H1 (cell line): ENCODE measurements around the gene NR4A2. TPM values are rescaled to one million over a fixed set of nuclear protein-coding genes. Genes with fewer than 3 reads are reported as not detected.

Experiments
- polyA plus RNA-seq, 7 experiments: library from polyadenylated mRNA; depleted of rRNA in 3 of 7; stranded (reverse) in 5 of 7; unstranded in 2 of 7; fragments of >200 nt in 5 of 7; fragments of 200-250 nt in 2 of 7; gene quantifications; 1 replicate in 5 of 7; 2 replicates in 1 of 7; 4 replicates in 1 of 7; pipeline versions ENCODE4 v1.2.1 to v1.2.3, GENCODE V29; 2011 to 2013; ENCODE audit warnings: missing spikeins in 2 of 7, mixed read lengths in 2 of 7
- total RNA-seq: library from RNA; stranded (reverse); fragmentation: NEBNext Ultra II Directional; extraction: Animal tissue kit (Norgen Biotek cat#: 25700); gene quantifications from 2 replicates; pipeline ENCODE4 v1.2.1, GENCODE V29; 2021

The NR4A2 gene
- total and polyA plus RNA-seq, 2 of the 8 experiments (the other 6 are each of a cell fraction or from before 2014, with no cell fraction given): 0.15 to 1.7 TPM

Other genes starting within 250 kb of the NR4A2 start
- gene GPD2, start 103.7 kb upstream of the NR4A2 start, total RNA-seq: 43.1 and 43.6 TPM in 2 replicates
- 6.2 and 8.4 TPM in 2 replicates for gene GPD2, start 103.7 kb upstream of the NR4A2 start, polyA plus RNA-seq (2011; rRNA removed)